ENCODE results near the gene CATSPER3.

The CATSPER3 gene

DNA sequence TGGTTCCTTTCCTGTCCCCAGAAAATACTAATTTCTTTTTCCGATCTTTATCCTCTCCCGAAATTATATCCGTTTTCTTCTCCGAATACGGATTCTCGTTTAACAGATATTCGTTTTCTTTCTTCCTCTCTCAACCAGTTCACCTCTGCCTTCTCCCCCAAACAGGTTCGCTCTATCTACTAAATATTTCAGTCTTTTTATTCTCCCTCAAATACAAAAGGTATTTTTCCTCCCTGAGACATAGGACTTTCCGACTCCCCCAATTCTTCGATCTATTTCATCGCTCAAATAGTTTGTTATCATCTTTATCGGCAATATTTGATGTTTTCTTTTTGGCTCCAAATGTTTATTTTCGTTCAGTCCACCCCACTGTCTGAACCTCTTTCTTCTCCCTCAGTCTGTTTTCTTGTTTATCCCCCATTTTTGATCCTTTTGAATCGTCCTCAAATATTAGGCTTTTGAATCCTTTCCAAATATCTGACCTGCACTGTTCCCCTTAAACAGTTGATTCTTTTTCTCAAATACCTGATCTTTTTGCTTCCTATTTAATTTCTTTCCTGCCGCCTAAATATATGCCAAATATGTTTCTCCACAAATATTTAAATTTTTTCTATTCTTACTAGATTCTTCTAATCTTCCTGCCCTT, 61.9 kb downstream of the CATSPER3 start:
- DNase-seq = no peak

DNA sequence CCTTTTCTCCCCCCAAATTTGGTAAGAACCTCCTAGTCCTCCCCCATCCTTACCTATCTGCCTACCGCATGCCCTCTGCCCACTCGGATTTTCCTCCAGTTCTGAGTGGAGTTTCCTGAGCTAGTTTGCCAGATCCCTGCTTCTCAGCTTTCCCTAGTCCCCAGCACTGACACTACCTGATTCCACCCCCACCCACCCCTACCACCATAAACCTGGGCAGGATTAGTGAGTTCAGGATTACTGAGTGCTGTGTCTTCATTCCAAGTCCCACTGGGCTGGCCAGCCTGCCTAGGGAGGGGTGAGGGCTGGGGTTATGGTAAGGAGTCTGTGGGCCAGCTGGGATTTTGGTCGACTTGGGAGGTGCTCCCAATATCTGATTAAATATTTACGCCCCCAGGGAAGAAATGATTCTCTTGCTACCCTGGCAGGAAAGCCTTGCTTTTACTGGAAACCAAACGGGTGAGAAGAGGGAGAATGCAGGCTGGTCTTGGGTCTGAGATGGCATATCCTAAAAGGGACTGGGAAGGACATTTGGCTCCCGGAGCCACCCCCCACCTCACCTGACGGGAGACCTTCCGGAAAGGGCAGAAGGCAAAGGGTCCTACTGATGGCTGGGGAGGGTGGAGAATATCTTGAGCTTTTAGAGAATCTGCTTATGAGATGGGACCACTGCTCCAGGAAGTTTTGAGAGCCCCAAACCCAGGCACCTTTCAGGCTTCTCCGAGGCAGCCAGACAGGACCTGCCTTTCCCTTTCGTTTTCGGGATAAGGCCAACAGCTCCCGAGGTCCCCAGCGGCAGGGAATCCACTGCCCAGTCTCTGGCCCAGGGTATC, 62.6 kb downstream of the CATSPER3 start:
- no peak for DNase-seq

GRCh38 chr5:135030956-135031812, 63.5 kb downstream of the CATSPER3 start:
- no peak for DNase-seq

DNA sequence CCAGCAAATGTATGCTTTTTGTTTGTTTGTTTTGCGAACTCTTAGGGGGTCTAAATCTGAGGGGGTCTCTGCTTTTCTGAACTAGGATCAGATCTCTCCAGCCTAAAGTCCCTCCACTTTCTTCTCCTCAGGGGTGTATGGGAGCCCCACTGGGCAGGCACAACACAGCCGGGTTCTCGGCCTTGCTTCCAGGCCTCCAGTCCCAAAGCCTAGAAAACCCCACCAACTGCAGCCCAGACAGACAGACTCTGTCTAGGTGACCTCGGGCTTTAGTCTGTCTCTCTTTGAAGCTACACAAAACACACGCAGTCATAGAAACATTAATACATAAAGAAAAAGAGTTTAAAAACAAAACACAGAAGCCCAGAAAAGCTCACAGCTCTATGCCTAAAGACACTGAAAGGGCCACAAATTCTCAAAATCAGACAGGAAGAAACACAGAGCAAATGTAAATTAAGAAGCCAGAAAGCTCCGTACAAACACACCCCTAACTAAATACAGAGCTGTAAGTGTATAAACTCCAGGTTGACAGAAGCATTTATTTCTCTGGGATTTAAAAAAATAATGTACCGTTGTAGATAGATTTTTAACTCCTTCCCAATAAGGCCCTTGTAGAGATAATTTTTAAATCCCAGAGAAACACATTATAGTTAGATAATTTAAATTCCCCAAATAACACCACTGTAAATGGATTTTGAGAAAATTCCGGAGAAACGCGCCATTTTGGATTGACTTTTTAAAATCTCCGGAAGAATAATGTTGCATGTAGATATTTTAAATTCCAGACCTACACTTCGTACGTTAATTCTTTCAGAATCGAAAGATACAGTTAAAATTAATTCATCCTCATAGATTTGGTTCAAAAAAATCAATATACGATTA, 64.3 kb downstream of the CATSPER3 start:
- no peak for DNase-seq

DNA sequence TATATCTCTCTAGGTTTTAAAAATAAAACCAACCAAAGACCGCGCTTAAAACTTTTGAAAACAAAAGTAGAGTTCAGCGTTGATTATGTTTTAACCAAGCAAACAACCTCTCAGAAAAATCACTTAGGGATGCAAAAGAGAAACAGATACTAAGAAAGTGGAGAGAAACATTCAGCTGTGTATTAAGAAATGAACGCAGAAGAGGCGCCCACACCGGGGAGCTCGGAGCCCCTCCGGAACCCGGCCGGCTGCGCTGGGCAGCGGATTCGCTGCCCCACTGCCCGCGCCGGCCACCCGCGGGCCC, 64.9 kb downstream of the CATSPER3 start:
- no peak for DNase-seq

GRCh38 chr5:135032999-135033861, 65.5 kb downstream of the CATSPER3 start:
- no peak for DNase-seq

- no peak for DNase-seq
Measured at GRCh38 chr5:135033901-135034235, 66.2 kb downstream of the CATSPER3 start, which contains the start of gene PITX1. Gene PITX1 (minus strand): TSS chr5:135034228. CDS start chr5:135033881, 347 bp downstream.

- no peak for DNase-seq
Measured at GRCh38 chr5:135034236-135034962, 66.7 kb downstream of the CATSPER3 start.

DNA sequence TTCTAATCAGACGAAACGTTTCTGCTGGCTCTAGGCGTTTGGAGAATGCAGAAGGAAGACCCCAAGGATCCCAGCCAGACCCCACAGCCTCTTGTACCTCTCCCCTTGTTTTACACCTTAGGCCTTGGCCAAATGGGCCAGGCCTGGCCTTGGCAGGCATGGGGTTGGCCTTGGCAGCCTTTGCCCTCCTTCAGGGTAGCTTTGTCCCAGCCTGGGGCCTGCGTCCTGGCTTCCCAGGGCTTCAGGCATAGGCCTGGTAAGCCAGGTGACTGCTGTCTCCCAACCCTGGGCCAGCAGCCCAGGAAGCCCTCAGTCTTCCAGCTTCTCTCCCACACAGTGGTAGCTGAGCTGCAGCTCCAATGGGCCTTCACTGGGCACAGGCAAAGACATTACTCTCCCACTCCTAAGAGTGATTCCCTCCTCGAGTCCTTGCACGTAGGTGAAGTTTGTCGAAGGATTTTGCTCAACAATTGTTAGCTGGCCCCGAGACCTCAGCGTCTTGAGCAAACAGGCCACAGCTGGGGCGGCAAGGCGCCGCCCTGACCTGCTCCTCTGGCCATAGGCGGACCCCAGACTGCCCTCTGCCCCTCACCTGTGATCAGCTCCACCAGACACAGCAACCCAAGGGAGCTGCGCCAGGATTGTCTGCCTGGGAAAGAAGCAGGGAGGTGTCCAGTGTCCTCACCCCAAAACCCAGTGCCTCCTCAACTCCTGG, 67.4 kb downstream of the CATSPER3 start:
- DNase-seq = no peak

DNA sequence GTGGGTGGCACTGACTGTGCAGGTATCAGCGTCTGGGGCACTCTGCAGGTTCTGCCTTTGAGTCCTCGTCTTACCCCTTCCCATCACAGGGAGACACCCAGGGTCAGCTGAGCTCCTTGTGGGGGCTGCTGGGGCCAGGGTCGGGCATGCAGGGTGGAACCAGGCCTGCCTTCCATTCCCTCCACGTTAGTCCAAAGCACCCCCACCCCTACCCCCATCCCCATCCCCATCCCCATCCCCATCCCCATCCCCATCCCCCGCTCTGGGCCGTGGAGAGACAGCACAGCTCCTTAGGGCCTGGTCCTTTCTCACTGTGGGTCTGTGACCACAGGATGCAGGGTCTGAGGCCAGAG, 67.9 kb downstream of the CATSPER3 start:
- no peak for DNase-seq

GRCh38 chr5:135036405-135036804, 68.7 kb downstream of the CATSPER3 start:
- no peak for DNase-seq

DNA sequence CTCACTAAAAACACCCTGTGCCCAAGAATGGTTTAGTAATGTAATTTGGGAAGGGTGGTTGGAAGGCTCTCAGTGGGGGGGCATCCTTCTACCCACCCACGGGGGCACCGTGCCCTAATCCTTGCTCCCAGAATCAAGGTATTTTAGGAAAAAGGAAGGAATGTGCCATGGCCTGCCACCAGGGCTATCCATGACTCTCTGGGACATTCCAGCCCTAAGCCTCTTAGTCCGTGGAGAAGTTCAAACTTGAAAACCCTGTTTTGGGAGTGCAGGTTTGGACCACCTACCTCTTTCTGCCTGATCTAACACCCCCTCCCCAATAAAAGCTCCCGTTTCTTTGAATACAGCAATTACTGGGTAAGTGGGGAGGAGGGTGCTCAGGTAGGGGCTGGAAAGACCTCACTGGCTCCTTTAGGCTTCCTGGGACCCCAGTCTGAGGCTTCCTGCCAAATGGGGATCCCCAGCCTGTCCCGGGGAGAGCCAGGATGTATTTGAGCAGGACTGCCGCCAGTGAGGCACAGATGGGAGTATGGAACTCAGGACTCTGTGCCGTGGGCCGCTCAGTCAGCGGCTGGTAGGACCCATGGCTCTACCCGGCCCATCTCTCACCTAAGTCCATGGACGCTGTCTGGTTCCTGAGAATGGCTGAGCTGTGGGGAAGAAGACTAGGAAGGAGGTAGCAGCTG, 70.0 kb downstream of the CATSPER3 start:
- no peak for DNase-seq

DNA sequence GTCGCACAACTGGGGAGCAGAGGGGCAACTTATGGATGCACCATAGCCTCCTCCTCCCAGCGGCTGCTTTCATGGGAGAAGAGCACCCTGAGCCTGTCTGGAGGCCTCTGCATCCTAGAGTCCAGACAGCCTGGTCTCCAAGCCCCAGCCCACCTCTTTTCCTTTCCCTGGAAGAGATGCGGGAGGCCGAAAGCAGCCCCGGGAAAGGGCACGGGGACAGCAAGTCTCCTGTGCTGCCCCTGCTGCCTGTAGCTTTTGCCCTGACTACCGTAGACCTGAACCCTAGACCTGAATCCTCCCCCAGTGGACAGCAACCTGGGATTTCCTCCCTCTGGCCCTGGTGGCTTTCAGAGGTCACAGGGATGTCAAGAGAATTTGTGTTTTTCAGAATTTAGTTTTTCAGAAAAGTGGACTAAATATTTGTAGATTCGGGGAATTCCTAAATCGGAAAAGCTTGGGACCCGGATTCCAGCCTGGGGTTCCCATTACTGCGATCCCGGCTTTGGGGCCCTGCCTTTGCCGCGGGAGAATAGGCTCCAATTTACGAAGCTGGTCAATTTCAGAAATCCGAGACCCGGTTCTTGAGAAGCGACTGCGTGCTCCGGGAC, 70.6 kb downstream of the CATSPER3 start:
- DNase-seq = no peak

DNA sequence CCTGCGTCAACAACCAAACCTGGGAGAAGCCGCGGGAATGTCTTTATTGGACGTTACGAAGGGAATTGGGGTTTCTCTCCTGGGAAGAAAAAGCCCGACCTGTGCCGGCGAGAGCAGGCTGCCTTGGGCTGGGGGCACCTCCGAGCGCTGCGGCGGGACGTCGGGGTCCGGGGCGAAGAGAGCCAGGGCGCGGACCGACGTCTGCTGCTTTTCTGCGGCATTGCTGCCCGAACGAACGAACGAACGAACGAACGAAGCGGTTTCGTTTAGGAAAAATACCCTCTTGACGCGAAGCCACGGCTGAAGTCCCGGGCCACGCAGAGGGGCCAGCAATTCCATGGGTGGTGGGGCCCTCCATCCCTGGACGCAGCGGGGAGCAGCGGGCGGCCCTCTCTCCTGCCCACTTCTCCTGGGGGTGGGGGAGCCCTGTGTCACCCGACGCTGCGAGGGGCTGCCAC, 71.1 kb downstream of the CATSPER3 start:
- no peak for DNase-seq

DNA sequence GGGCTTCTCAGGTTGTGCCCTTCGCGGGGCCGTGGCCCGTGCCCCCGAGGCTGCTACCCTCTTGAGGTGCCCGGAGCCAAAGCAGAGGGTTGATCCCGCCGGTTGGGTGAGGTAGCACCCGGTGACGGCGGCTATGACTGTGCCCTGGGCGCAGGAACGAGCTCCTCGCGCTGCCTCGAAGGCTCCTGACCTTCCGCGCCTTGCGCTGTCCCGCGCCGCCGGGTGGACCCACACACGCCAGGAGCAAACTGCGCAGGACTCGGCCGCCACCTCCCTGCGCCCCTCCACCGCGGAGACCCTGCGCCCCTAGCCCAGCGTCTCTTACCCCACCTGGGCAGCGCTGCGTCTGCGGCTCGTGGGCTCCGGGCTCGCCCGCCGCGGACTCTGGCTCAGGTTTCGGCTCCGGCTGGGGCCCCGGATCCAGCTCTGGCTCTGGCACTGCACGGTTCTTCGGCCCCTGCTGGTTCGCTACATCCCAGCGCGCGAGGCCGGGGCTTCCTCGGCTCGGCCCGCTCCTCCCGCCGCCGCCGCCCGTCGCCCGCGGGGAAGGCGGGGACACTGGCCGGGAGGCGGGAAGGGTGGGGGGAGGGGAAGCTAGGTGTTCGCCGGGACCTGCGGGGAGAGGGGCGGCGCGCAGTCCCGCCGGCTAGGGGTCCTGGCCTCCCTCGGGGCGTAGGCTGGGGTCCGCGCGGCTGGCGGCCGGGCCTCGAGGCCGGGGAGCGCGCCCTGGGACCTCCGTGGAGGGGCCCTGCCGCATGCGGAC, 71.7 kb downstream of the CATSPER3 start:
- DNase-seq = no peak

DNA sequence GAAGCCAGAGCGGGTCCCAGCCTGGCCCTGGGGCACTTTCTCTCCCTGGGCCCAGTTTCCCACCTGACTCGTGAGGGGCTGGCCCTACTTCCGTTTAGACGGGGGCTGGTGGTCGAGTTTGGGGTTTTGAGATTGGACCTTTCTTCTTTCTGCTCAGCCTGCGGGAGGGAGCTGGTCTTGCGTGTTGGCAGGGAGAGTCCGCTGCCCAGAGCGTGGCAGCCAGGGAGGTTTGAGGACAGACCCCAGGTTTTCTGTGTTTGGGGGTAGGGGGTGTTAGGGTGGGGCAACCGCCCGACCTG, 72.3 kb downstream of the CATSPER3 start:
- DNase-seq = no peak

Measured in anterior cingulate cortex (tissue), 58 donors.